Mesenteric fat pad (tissue), 1 donor: ENCODE results near the gene SPEF2. TPM values are rescaled to one million over a fixed set of nuclear protein-coding genes. Genes with fewer than 3 reads are reported as not detected.

Experiments
- DNase-seq: peaks from one replicate; pipeline ENCODE4 v3.0.0-alpha.2; 2020; ENCODE audit warnings: low spot score
- total RNA-seq: library from RNA; stranded (reverse); fragmentation: NEBNext Ultra II Directional; extraction: Animal tissue kit (Norgen Biotek cat#: 25700); gene quantifications from one replicate; pipeline ENCODE4 v1.2.1, GENCODE V29; 2021
- donor health status: DM: yes; HTN: yes; CAD: no.

SPEF2 gene
- total RNA-seq, 1 donor from 2014 or later = 2.3 TPM

DNA sequence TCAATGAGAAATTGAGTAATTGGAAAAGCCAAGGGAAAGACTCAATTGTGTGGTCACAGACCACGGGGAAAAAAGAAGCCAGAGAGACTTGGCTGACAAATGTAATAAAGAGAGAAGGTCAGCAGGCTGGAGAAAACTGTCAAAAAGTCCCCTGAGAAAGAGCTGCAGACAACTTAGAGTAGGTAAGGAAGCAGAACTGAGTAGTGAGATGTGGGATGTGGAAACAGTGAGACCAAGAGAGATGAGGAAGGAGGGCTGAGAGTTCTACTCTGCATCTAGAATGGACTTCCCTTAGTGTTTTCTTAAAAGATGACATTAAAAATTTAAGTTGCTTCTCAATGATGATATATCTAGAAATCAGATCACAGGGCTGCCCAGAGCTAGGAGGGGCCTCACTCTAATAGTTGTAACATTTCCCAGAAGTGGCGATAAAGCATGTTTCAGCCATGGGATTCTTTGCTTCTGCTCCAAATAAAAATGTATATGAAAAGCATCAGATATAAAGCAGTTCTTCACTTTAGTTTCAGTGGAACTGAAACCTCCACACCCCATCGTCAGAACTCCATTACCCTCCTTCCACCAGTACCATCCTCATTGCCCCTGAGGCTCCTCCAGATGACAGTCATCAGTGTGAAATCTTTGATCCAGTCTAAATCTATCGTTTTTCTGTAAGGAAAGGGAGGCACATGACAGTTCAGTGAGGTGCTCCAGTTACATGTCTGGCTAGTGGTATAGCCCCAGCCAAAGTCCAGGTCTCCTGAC lies 80.6 kb downstream of the SPEF2 start:
- DNase-seq = no peak

DNA sequence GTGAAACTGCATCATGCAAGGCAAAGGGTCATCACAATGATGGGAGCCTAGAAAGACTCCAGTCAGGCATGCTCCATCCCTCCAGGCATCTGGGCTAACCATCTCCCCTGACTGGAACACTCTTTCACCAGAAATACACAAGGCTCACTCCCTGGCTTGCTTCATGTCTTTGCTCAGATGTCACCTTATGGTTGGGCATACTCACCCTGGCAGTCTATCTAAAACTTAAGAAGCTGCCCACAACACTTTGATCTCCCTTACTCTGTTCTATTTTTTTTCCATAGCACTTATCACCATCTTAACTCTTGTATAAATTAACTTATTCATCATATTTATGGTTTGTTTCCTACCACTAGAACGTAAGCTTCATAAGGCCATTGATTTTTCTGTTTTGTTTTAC lies 90.0 kb downstream of the SPEF2 start:
- DNase-seq = no peak

DNA sequence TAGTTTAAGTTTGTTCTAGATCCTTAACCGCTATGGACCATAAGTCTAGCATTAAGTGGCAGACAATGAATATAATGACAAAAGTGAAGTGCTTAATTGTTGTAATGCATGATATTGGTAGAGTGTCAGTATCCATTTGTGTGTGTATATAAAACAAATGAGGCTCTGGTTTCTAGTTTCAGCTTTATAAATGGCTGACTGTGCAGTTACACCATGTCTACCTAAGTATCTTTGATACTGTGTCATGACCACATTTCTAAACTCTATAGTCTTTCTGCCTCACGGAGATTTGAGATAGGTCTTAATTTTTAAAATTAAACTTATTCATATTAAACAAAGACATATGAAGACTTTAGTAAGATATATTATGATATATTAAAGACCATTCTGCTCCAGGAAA lies 92.0 kb downstream of the SPEF2 start:
- no peak for DNase-seq

DNA sequence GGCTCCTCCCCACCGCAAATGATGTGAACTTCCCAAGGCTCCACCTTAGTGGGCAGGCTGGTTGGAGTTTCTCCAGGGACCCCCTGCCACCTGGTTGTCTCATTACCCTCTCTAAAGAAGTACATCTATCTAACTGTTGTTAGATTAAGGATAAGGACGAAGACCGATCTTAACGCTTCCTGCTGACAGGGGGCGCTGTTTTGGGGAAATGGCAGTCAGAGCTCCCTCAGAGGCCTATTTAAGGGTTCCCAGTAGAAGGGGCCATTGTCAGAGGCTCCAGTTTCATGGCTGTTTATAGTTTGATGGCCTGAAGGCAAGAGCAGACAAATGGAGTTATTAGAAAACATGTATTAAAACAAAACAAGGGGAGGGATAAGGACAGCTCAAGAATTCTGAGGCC lies 100.1 kb downstream of the SPEF2 start:
- no peak for DNase-seq

DNA sequence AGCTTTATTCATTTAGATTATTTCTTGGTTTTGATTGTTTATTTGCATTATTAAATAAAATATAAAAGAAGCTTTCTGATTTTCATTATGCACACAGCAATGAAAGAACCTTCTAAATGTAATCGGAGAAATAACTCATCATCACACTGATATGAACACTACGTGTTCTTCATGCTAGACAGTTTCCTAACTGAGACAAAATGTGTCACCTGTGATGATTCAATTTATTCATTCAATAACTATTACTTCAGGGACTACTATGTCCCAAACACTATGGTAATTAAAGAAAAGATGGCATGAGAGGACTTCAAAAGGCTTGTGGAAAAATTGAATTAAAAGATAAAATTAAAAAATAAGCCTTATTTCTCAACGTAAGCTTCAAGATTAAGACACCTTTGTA lies 118.1 kb downstream of the SPEF2 start:
- no peak for DNase-seq

DNA sequence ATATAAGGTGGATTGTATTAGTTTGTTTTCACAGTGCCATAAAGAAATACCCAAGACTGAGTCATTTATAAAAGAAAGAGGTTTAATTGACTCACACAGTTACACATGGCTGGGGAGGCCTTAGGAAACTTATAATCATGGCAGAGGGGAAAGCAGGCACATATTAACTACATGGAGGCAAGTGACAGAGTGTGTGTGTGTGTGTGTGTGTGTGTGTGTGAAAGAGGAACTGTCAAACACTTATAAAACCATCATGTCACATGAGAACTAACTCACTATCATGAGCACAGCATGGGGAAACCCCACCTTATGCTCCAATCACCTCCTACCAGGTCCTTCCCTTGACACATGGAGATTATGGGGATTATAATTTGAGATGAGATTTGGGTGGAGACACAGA lies 118.6 kb downstream of the SPEF2 start:
- no peak for DNase-seq

DNA sequence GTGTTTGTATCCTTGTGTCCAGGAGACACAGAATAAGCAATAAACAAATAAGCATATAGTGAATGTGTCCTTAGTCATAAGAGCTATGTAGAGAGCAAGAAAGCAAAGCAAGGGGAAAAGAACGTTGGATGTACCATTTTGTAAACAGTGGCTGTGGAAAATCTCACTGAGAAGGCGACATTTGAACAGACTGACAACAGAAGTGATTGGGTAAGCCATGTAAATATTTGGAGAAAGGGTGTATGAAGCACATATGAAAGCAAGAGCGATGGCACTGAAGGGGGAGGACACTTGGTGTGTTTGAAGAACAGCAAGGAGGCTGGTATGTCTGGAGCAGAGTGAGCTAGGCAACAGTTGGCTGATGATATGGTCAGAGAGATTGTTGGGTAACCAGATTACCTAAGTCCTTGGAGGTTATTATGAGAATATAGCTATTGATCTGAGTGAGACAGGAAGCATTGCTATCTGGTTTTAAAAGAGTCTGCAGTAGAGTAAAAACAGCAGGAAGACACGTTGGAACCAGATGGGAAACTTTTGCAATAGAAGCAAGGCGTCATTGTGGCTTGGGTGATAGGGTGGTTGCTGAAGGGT lies 123.6 kb downstream of the SPEF2 start:
- DNase-seq = no peak

DNA sequence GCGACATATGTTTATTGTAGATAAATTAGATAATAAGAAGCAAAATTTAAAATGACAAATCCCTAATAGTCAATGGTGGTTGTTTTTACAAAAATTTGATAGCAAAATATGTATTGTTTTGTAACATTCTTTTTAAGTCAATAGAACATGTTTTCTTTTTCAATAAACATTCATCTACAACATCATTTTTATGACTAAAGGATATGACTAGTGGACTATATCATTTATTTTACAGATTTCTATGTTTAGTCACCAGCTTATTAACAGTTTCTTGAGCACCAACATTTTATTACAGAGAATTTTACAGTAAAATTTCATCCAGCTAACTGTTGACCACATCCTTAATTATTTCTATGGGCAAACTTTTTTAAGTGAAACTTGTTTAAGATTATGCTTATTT lies 124.3 kb downstream of the SPEF2 start:
- no peak for DNase-seq

DNA sequence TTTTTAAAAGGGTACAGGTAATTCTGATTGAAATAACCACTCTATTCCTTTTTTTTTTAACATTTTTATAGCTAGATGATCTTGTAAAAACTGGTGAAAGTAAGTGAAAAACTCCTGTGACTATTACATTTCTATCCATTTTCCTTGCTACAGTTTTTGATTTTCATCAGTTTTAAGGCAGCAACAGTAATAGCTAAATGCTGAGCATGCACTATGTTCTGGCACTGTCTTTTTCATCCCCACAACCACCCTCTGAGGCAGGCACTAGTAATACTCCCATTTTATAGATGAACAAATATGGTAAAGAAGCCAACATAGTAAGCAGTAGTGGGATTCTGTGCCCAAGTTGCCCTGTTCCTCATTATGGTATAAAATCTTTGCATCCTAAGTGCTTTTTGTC lies 126.0 kb downstream of the SPEF2 start:
- DNase-seq = no peak

DNA sequence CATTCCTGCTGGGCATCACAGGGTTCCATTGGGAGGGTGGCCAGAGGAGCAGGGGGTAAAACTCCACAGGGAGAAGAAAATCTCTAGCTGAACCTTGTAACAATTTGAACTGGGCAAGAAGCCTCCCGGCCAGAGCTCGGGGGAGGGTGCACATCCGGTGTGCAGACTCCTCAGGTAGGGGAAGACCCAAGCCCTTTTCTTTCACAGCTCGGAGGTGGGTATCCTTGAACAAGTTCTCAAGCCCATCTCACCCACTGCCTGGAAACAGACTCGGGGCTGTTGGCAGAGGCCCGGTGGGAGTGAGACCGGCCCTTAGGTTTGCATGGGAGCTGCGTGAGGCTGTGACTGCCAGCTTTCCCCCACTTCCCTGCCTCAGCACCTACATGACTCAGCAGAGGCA lies 127.5 kb downstream of the SPEF2 start:
- DNase-seq = no peak

DNA sequence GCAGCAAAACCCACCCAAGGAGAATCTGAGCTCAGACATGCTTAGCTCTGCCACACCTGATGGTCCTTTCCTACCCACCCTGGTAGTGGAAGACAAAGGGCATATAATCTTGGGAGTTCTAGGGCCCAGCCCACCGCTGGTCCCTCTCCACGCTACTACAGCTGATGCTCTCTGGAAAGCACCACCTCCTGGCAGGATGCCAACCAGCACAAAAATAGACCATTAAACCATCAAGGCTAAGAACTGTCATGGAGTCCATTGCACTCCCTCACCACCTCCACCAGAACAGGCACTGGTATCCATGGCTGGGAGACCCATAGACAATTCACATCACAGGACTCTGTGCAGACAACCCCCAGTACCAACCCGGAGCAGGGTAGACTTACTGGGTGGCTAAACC lies 128.0 kb downstream of the SPEF2 start:
- DNase-seq = no peak

DNA sequence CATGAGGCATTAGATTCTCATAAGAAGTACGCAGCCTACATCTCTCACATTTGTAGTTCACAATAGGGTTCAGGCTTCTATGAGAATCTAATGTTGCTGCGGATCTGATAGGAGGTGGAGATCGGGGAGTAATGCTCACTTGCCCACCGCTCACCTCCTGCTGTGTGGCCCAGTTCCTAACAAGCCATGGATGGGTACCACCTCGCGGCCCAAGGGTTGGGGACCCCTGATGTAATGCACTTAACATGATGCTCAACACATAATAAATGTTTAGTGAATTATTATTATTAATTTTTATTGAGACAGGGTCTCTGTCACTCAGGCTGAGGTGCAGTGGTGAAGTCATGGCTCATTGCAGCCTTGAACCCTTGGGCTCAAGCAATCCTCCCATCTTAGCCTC lies 134.3 kb downstream of the SPEF2 start:
- no peak for DNase-seq

DNA sequence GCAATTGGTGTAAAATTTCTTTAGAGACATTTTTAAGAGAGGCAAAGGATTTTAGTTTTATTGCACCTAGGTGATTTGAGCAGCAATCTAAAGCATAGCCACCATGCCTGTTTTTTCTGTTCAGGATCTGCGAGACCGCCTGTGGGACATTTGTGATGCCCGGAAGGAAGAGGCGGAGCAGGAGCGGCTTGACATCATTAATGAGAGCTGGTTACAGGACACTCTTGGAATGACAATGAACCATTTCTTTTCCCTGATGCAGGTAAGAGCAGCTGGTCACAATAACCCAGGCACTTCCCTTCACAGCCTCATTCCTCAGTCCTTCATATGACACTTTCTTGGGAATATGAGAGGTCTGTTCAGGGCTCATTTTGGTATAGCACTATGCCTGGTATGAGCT lies 135.8 kb downstream of the SPEF2 start:
- DNase-seq = no peak

DNA sequence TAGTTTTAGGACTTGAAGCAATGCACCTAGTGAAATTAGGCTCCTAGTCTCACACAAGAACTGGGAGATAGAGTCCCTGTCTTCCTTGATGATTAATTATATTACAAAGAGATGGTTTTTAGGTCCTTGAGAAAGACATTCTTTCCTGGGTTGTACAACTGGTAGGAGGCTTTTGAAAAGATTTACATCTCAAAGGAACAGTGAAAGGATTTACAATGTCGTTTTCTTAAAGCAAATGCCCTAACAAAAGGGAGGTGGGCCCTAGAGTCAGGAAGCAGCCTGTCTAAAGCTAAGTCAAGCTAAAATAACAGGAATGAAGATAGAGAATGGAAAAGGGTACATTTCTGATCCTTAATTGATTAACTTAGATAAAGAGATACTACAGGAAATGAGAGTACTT lies 136.8 kb downstream of the SPEF2 start:
- DNase-seq = no peak

DNA sequence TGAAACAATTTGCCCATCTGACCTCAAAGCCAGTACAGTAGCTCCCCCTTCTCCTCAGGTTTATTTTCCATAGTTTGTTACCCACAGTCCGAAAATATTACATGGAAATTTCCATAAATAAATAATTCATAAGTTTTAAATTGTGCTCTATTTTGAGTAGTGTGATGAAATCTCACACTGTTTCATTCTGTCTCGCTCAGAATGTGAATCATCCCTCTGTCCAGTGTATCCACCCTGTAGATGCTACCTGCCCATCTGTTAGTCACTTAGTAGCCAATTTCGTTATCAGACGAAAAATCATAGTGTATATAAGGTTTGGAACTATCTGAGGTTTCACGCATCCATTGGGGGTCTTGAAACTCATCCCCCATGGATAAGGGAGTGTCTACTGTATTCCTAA lies 138.3 kb downstream of the SPEF2 start:
- no peak for DNase-seq

DNA sequence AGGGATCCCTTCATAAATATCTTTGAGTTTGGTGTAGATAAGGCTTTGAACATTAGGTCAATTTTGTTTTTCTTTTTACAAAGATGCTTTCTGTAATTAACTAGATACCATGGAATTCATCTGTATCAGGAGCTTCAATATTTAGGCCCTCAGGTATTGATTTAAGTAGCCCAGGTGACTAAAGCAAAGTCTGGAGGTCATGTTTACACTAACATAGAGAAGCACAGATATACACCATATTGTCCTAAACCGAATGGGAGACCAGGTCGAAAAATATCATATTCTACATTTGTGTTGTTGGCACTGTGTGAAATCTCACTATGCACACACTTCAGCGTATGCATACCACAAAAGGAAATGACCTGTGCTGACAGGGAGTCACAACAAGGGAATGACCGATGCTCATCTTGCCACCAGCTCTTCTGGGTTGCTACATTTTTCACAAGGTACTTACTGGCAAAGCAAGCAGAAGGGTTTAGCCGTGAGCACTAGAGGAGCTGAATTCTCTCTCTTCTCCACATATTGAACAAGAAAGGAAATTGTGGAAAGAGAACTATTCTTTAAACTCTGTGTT lies 140.6 kb downstream of the SPEF2 start:
- DNase-seq = no peak

DNA sequence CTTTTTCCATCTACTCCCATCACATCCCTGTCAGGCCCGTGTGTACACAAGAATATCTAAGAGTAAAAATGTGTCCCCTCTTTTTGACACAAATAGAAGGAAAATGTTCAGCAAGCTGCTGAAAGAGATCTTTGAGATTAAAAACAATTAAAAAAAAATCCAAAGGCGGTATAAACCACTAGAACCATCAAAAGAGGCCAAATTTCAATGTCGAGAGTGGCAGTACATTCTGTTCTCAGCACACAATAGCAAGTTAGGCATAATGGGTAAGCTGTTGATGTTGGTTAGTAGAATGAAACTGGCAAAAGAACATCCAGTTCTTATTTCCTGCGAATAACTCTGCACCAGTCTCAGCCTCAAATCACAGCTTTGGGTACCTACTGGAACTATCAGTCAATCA lies 143.9 kb downstream of the SPEF2 start:
- DNase-seq = no peak

DNA sequence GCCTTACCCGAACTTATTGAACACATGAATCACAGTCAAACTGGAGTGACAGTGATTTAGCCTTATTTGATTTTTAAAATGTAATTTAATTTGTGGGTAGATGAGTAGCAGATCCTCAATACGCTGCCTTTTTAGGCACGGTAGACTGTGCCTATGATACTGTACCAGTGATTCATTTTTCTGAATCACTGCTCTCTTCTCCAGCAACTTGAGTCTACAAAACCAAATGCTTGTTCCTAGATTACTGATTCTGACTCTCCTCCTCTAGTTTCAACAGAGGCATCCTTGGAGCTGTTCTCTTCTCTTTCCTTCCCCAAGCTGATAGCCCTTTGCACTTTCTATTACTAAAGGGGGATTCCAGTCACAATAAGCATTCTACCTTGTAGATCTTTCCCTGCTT lies 144.7 kb downstream of the SPEF2 start:
- DNase-seq = no peak

DNA sequence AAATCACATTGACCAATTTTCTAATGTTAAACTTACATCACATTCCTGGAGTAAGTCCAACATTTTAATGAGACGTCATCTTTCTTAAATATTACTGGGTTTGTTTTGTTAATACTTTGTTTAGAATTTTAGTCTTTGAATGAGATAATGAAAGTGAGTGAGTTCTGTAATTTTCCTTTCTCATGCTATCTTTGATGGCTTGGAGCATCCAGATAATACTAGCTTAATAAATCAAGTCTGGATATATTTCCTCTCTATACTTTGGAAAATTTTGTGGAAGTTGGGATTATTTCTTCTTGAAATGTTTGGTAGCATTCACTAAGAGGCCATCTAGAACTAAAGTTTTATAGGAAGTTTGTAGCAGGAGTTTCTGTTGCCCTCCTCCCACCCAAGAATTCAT lies 148.3 kb downstream of the SPEF2 start:
- DNase-seq = no peak

DNA sequence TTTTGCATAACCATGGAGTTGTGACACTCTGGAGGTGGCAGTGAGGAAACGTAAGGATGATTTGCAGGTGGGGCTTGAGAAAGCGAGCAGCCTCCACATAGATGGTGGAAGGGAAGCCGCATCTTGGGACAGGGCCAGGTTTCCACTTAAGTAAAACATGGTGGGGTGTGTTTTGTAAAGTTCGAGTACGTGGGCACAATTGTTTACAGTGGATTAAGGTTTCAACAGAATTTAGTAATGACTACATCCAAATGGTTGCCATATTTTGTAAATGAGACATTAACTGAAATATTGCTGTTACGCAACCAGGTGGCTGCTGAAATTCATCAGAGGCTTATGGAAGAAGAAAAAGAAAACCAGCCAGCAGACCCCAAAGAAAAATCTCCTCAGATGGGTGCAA lies 153.6 kb downstream of the SPEF2 start:
- DNase-seq = no peak

DNA sequence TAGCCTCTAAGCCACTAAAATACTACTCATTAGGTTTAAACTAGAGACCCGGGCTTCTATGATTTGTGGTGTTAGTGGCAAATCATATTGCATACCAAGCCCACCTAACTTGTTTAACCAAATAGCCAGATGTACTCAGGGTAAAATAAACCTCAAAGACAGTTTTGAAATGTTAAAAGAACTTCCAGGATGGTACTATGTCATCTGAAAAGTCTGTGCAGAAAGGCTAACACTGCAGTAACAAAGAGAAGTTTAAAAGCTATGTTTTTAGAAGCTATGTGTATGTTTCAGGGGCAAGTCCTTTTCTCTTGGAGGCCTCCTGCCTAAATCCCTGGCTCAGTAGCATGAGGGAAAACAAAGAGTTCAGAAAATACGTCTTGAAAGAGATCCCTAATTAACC lies 154.2 kb downstream of the SPEF2 start:
- DNase-seq = no peak

DNA sequence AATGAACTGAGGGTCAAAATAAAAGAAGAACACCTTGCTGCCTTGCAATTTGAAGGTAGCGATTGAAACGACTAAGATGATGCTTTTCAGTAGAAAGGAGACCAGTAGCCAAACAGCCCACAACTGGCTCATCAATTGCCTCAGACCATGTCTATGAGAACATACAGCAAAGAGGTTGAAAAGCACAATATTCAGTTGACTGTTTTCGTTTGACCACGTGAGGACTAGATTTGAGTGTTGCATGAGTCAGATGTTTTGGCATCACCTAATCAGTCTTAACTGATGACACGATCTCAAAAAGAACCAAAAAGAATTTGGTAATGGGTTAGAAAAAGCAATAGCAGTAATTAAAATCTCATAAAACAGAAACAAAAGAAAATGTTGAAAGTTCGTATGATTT lies 156.3 kb downstream of the SPEF2 start:
- no peak for DNase-seq

DNA sequence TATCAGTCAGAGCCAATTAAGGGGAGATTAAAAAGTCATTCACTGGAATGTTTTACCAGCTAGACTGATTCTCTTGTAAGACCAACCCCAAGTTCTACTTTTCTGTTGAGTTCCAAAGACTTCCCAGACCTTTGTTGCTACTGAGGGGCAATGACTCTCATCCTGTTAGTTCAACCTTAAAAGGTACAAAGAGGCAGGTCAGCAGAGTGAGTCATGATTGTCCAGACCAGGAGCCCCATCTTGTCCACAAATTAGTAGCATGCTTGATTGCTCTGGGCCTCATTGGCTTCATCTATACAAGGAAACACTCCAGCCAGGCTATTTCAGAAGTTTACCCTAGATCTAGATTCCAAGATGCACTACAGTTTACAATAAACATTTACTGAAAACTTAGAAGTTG lies 159.1 kb downstream of the SPEF2 start:
- DNase-seq = no peak
